Left hindlimb (tissue), 1 donor: ENCODE data around the gene PGLYRP2.

ENCODE experiments used
- DNase-seq: peaks from one replicate; pipeline ENCODE4 v3.0.0-alpha.2; 2018

The PGLYRP2 gene

GRCh38 chr19:15453906-15454860, 25.1 kb downstream of the PGLYRP2 start:
- DNase-seq = no peak

- DNase-seq = no peak
Observed at GRCh38 chr19:15453091-15453578, 26.2 kb downstream of the PGLYRP2 start.

- DNase-seq = peak; percentile 88
Observed at GRCh38 chr19:15452111-15453047, 26.9 kb downstream of the PGLYRP2 start.

- DNase-seq = no peak
Observed at GRCh38 chr19:15450528-15450890, 28.8 kb downstream of the PGLYRP2 start.

- peak; percentile 91 for DNase-seq
Observed at GRCh38 chr19:15449620-15450527, 29.4 kb downstream of the PGLYRP2 start, which contains the start of gene WIZ. TSS of gene WIZ (minus strand) at chr19:15449956. CDS start at chr19:15448307, 1,649 bp downstream.

GRCh38 chr19:15448778-15449619, 30.3 kb downstream of the PGLYRP2 start:
- no peak for DNase-seq

- DNase-seq = no peak
Observed at GRCh38 chr19:15448044-15448777, 31.1 kb downstream of the PGLYRP2 start.

GRCh38 chr19:15447057-15447456, 32.2 kb downstream of the PGLYRP2 start:
- DNase-seq = no peak

GRCh38 chr19:15445807-15446376, 33.4 kb downstream of the PGLYRP2 start:
- DNase-seq = no peak

- DNase-seq = no peak
Observed at GRCh38 chr19:15445227-15445605, 34.1 kb downstream of the PGLYRP2 start.

GRCh38 chr19:15444505-15445226, 34.6 kb downstream of the PGLYRP2 start:
- DNase-seq = no peak

- DNase-seq = no peak
Observed at GRCh38 chr19:15443838-15444237, 35.5 kb downstream of the PGLYRP2 start.

- DNase-seq = no peak
Observed at GRCh38 chr19:15443325-15443724, 36.0 kb downstream of the PGLYRP2 start.

- DNase-seq = no peak
Observed at GRCh38 chr19:15442142-15442920, 37.0 kb downstream of the PGLYRP2 start.

- no peak for DNase-seq
Observed at GRCh38 chr19:15441317-15441716, 38.0 kb downstream of the PGLYRP2 start.

- DNase-seq = no peak
Observed at GRCh38 chr19:15439821-15440641, 39.3 kb downstream of the PGLYRP2 start.

- DNase-seq = no peak
Observed at GRCh38 chr19:15439078-15439799, 40.1 kb downstream of the PGLYRP2 start.
